ENCODE measurements around the gene COMMD10.

GRCh38 chr5:116142495-116142894 lies 57.7 kb downstream of the COMMD10 start:
- TF ChIP-seq POLR2A (IDR thresholded peaks at IDR 0.05; ENCODE audit: extremely low read depth, insufficient read length) (no peak), CTCF (IDR thresholded peaks at IDR 0.05; ENCODE audit: low read depth, low read length) (no peak), MAX (IDR thresholded peaks at IDR 0.05; ENCODE audit: low read depth, low read length) (no peak), MYC (IDR thresholded peaks at IDR 0.05; ENCODE audit: low read depth, low read length) (no peak)
